ENCODE measurements around the gene DCTN2.

- TF ChIP-seq CTCF (IDR thresholded peaks at IDR 0.05; ENCODE audit: poor library complexity, severe bottlenecking) (no peak), EZH2 (IDR thresholded peaks at IDR 0.05; ENCODE audit: borderline replicate concordance, insufficient read depth, low read length, poor library complexity, severe bottlenecking) (no peak), SMC3 (conservative IDR thresholded peaks at IDR 0.05; ENCODE audit: poor library complexity) (no peak)
- TF ChIP-seq, protein P1, sequence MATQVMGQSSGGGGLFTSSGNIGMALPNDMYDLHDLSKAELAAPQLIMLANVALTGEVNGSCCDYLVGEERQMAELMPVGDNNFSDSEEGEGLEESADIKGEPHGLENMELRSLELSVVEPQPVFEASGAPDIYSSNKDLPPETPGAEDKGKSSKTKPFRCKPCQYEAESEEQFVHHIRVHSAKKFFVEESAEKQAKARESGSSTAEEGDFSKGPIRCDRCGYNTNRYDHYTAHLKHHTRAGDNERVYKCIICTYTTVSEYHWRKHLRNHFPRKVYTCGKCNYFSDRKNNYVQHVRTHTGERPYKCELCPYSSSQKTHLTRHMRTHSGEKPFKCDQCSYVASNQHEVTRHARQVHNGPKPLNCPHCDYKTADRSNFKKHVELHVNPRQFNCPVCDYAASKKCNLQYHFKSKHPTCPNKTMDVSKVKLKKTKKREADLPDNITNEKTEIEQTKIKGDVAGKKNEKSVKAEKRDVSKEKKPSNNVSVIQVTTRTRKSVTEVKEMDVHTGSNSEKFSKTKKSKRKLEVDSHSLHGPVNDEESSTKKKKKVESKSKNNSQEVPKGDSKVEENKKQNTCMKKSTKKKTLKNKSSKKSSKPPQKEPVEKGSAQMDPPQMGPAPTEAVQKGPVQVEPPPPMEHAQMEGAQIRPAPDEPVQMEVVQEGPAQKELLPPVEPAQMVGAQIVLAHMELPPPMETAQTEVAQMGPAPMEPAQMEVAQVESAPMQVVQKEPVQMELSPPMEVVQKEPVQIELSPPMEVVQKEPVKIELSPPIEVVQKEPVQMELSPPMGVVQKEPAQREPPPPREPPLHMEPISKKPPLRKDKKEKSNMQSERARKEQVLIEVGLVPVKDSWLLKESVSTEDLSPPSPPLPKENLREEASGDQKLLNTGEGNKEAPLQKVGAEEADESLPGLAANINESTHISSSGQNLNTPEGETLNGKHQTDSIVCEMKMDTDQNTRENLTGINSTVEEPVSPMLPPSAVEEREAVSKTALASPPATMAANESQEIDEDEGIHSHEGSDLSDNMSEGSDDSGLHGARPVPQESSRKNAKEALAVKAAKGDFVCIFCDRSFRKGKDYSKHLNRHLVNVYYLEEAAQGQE (IDR thresholded peaks at IDR 0.05; ENCODE audit: borderline replicate concordance) = no peak
Observed at GRCh38 chr12:57586128-57586527, 39.1 kb upstream of the DCTN2 start.

Measured in neural cell (in vitro differentiated cells).